ENCODE data around the gene APH1B.
"Not testable (repeated sequence)": the region's sequence is repeated elsewhere in the genome, so short reads cannot be mapped to it uniquely, and the experiment has no call there.

The APH1B gene

DNA sequence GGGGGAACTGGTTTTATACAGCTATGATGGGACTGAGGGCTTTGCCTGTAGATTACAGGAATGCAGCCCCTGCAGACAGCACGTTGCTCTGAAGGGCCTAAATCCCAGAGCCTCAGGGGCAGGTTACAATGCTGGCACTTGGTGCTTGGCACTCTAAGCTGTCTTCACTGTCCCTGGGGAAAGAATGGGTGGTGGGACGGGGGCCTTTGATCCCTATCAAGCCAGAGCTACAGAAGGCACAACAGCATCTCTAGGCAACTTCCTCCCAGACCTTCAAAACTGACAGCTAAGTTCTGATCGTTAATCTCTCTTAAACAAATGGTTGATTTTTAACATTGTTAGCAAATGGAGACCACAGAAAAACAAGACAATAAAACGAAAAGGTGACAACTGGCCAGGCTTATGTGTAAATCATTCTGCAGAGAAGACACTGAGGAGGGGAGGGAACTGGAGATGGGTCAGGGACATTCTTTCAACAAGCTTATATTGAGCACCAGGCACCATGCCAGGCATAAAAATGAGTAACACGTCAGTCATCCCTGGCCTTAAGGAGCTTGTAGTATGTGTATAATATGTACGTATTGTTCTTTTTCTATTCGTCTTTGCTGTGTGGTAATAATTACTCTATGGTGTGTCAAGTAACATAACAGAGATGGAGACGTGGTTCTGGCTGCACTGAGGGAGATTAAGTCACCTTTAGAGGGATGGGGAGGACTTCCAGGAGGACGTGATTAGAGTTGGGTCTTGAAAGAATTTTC, 55.1 kb downstream of the APH1B start:
- DNase-seq: no peak

DNA sequence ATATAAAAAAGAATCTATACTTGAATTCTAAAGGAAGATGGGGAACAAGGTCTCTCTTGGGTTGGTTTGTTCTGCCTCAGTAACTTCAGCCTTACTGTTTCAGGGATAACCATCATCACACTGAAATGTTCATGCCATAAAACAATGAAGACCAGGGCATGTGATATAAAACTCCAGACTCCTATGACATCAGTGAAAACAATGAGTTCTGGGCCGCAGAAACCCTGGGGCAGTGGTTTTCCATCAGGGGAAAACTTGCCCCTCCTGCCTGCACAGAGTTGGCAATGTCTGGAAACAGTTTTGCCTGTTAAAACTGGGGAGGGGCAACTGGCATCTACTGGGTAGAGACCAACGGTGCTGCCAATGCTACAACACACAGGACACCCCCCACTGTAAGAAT, 57.4 kb downstream of the APH1B start:
- no peak for DNase-seq

DNA sequence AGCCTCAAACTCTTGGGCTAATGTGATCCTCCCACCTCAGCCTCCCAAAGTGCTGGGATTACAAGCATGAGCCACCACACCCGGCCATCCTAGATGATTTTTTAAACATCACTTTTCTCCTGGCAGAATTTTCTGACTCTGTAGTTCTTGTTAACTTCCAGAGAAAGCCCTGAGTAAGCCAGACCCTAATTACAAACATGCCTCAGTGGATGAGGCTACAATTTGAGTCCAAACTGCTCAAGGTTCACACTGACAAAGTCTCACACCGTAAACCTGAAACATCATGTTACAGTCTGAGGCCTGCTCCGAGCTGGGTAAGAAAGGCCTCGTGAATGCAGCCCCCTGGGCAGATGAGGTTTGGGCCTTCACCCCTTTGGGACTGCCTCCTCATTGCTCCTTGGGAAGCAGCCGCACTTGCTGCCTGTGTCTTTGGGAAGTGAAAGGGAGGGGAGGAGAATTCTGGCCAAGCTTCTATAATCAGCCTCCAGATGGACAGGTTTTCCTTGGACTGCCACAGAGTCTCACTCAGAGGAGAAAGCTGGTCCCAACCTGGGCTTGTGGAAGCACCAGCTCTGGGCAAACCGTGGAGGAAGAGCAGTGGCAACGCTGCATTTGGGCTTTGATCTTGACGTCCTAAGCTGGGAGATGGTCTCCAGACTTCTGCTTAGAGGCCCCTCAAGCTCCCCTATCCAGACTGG, 58.3 kb downstream of the APH1B start:
- DNase-seq: no peak

DNA sequence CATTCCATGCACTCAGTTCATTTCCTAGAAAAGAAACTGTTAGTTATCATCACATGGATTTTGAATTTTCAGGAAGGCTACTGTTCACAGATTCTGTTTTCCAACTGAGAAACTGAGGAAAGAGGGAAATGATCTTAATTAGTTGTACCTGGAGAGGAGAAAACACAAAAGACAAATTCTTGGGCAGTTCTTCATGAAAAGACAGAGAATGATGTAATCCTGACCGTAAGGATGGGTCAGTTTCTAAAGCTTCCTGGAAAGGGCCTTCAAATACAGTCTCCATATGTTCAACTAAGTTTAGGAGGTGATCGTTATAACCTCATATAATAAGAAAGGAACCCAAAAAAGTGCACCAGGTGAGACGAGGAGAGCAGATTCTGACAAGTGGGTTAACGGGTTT, 59.6 kb downstream of the APH1B start:
- DNase-seq: no peak

DNA sequence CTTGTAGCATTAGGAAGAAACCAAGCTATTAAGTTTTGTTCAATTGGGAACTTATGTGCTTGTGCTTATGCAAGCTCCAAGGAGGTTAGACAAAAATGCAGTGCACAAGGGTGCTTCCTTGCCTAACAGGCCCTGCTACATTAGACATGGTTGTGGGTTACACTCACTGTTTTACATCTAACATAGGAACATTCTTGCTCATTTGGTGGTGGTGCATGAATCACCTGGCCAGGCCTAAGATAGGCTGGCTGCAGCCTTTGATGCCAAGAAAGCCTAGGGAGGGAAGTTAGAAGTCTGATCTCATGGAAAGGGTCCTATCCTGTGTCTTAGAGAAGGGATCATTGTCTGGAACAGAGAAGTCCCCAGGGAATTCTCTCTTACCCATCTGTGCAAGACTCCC, 60.8 kb downstream of the APH1B start:
- DNase-seq: no peak

DNA sequence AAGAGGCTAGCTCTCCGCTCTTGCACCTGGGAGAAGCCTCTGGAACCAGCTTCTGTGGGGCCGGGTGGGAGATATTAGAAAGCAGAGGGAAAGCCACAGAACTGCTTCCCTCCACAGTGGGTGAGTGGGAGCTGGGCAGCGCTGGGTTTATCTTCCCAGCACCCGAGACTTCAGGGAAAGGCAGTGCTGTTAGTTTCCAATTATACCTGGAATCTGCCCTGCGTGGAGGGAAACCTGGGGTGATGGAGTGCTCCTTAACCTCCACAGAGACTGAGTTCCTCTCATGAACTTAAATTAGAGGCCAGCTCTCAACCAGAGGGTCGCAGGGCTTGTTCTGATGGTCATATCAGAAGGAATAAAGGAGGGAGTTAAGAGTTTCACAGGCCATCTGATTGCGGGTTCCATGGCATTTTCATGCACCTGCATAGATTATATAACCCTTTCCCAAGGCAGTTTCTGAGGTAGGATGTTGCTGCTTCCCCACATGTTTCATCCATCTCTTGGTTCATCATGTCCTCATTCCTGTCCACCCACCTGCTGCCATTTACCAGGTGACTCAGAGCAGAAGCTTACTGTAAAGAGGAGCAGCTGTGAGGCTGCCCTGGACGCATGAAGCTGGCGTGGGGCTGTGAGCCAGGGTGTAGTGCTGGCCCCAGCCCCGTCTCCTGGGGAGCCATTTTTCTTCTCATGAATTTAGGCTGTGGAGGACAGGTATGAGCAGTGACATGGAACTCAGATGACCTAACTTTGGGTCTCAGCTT, 61.8 kb downstream of the APH1B start:
- no peak for DNase-seq

GRCh38 chr15:63339836-63340235, 62.4 kb downstream of the APH1B start:
- no peak for DNase-seq

DNA sequence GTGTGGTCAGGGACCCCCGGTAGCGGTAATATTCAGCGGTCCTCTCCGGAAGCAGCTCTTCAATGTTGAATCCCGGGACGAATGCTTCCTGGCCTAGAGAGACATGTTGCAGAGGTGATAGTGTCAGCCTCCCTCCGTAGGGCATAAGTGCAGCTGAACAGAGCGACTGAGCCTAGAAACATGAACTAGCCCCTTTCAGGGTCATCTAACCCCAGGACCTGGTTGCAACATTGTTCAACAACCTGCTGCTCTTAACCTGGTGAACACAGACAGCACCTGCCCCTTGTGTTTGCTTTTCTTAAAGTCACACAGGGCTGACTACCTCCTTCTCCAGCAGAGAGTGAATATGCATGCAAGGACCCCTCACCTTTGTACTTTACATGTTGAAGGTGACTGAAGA, 62.9 kb downstream of the APH1B start:
- no peak for DNase-seq

GRCh38 chr15:63340878-63341277, 63.5 kb downstream of the APH1B start:
- no peak for DNase-seq

- no peak for DNase-seq
Observed at GRCh38 chr15:63341898-63342297, 64.5 kb downstream of the APH1B start.

- DNase-seq: not testable (repeated sequence)
Observed at GRCh38 chr15:63342996-63343562, 65.7 kb downstream of the APH1B start.

- no peak for DNase-seq
Observed at GRCh38 chr15:63344731-63345390, 67.5 kb downstream of the APH1B start.

DNA sequence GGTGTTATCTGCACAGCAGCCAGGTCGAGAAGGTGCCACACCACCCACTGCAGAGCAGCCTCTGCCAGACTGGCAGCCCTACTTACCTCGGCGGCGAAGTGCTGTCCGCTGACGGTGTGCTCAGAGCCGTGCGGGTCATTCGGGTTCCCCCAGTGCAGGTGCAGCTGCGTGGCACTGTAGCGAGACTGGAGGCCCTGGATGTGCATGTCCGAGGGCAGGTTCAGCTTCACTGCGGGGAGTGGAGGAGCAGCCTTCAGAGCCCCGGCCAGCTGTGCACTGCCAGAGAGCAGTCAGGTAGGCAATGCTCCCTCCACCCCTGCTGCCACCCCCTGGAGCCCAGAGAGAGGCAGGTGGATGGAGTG, 68.0 kb downstream of the APH1B start:
- DNase-seq: no peak

- no peak for DNase-seq
Observed at GRCh38 chr15:63347074-63347857, 69.9 kb downstream of the APH1B start.

- no peak for DNase-seq
Observed at GRCh38 chr15:63348392-63348791, 71.0 kb downstream of the APH1B start.

- no peak for DNase-seq
Observed at GRCh38 chr15:63349156-63349555, 71.8 kb downstream of the APH1B start.

- DNase-seq: no peak
Observed at GRCh38 chr15:63349621-63350020, 72.2 kb downstream of the APH1B start.

DNA sequence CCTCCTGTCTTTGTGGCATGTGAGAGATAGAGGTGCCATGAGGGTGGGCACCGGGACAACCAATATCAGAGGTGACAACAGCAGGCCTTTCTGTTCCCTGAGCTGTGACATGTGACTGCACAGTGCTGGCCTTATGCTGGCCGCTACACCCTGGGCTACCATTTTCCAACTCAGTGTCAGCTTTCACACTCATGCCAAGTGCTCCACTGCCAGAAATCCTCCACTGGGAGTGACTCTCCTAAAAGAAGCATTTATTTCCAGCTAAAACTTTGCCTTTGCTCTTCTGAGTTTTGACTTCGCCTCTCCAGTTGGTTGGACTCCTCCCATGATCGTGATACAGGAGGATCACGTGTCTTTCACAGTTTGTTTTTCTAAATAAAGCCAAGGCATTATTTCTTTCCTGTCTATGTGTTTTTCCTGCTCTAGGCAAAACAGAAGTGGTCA, 72.8 kb downstream of the APH1B start:
- DNase-seq: no peak

GRCh38 chr15:63351170-63351569, 73.8 kb downstream of the APH1B start:
- no peak for DNase-seq

- no peak for DNase-seq
Observed at GRCh38 chr15:63352808-63353207, 75.4 kb downstream of the APH1B start.

GRCh38 chr15:63353261-63353660, 75.9 kb downstream of the APH1B start:
- no peak for DNase-seq

- DNase-seq: no peak
Observed at GRCh38 chr15:63353887-63354286, 76.5 kb downstream of the APH1B start.

All from NCI-H526 treated with DMSO at 0.1 percent for 48 hours (cell line).